Stimulated activated CD8-positive, alpha-beta memory T cell treated with anti-CD3 and anti-CD28 coated beads, Interleukin-12 subunit alpha, Interleukin-12 subunit beta, amount 100 ng/mL, for 24 hours (primary cell): ENCODE measurements around the gene KIF26B.
"Not testable (repeated sequence)": the region's sequence is repeated elsewhere in the genome, so short reads cannot be mapped to it uniquely, and the experiment has no call there.

Experiments used
- DNase-seq: peaks from one replicate; pipeline ENCODE4 v3.0.0-alpha.2; 2020; ENCODE audit errors: extremely low read depth

KIF26B gene

GRCh38 chr1:245355851-245356630 is 201.3 kb downstream of the KIF26B start:
- not testable (repeated sequence) for DNase-seq

DNA sequence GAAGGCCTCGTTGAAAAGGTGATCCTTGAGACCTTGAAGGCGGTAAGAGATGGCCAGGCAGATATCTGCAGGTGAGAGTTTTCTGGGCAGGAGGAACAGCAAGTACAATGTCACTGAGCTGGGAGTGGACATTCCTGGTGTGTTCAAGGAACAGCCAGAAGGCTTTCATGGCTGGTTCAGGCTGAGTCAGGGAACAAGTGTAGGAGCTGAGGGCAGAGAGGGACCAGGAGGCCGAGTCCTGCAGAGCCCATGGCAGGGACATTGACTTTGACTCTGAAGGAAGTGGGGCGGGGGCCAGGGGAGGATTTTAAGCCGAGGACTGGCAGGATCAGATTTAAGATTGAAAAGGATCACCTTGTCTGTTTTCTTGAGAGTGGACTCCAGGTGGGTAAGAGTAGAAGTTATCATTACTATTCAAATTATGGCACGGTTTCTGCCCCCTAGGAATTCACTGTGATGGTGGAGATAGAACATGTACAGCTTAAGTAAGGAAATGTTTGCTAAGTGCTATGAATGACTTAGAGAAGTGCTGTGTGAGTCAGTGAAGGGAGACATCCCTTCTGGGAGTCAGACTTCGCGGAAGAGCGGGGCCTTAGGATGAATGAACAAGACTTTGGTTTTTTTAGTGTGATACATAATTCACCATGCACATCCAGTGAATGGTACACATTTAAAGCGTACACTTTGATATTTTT is 202.3 kb downstream of the KIF26B start:
- no peak for DNase-seq

- not testable (repeated sequence) for DNase-seq
Observed at GRCh38 chr1:245359101-245359680, 204.4 kb downstream of the KIF26B start.

GRCh38 chr1:245361065-245361464 is 206.3 kb downstream of the KIF26B start:
- DNase-seq = no peak

DNA sequence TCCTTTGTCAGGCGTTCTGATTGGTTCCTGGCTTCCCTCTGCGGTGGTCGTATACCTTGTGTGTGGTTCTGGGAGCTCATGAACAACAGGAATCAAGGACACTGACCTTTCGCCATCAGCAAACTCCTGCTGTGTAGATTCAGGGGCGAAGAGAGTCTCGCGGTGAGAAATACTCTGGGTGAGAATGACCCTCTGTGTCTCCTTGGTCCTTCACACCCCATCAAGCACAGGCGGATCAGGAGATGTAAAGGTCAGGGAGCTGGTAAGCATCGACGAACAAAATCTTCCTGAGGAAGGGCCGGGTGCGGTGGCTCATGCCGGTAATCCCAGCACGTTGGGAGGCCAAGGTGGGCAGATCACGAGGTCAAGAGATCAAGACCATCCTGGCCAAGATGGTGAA is 207.2 kb downstream of the KIF26B start:
- DNase-seq = no peak

DNA sequence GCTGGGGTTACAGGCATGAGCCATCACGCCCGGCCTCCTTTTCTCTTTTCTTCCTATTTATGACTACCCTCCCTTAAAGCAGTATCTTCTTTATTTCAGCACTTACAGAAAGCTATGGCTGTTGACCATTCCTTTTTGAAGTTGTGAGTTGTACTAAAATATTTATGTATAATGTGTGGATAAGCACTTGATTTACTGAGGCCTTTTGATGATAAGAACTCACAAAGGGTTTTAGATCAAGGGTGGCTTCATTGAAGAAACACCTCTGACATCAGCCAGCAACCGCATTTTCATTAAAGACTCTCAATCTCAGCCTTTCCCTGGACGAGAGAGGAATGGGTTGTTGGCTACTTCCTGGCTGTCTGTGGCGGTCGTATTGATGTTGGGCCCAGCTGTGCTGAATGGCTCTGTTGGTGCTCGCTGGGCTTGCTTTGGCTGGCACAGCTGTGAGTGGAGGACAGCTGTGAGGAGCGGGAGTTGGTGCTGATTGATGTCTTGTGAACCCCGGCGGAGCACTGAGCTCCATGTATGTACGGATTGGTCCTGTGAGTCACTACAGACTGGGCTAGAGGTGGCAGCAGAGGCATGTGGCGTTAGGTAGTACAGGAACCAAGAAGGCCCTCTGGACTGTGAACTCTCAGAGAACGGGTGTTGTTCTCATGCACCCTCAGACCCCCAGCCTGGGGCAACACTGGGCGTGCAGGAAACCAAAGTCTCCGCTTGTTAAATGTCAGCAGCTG is 208.8 kb downstream of the KIF26B start:
- no peak for DNase-seq

DNA sequence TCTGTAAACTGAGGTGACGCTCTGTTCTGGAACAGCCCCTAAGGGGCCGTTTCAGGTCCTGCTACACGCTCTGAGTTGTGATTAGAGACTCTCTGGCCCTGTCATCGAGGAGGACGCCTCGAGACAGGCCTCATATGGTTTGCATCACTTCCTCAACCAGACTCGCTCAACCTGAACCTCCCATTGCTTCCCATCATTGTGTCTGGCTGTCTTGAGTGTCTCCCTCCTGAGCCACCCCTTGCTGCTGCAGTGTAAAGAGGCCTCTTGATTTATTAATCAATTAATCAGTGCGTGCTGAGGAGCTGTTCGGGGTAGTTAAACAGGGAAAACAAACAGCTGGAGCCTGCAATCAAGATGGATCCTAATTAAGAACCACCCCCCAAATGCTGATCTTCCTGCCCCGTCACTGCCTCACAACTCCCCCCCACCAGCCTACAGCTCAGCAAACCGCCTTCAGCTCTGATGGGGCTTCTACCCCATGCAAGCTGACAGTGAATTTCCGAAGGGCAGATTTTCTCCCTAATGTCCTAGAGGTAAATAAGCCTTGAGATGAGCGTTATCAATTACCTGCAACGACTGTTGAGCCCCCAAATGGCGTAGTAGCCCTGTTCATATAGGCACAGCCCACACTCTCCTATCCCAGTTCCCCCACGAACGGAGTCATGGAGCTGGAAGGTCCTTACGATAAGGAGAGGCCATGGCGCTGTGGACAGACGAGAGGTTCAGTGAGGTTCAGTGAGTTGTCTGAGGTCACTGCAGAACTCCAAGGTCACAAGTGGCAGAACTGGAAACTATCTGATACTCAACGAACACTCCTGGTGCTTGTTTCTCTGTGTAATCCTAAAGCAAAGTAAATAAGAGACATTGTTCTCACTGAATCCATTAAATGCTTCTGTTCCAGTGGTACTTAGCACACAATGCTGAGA is 210.6 kb downstream of the KIF26B start:
- DNase-seq = no peak

GRCh38 chr1:245366886-245367285 is 212.1 kb downstream of the KIF26B start:
- no peak for DNase-seq

GRCh38 chr1:245370175-245370825 is 215.5 kb downstream of the KIF26B start:
- DNase-seq = no peak

DNA sequence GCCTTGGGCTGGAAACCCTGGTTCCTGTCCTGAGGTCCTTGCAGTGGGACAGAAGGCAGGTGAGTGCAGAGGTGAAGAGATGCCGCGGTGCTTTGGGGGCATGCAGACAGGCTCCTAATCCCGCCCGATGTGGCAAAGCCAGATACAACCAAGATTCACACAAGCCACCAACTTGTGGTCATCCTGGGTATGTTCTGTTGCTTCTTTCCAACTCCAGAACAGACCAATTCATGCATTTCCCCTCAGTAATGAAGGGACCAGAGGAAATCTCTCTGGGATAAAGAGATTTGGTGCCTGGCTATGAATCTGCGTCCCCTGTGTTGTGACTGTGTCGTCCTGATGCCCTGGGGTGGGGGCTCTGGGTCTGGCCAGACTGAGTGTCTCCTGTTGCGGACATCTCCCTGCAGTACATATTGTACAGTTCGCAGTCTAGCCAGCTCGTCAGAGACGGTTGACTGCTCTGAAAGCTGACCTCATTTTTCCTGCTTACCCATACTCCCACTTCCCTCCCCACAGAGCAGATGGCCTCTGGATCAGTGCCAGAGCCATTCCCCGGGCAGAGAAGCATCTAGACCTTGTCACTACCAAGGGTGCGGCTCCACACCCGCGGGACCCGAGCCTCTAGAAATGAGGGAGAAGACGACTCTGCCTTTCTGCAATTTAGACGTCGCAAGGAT is 216.3 kb downstream of the KIF26B start:
- DNase-seq = no peak

- DNase-seq = no peak
Observed at GRCh38 chr1:245373131-245373530, 218.3 kb downstream of the KIF26B start.

DNA sequence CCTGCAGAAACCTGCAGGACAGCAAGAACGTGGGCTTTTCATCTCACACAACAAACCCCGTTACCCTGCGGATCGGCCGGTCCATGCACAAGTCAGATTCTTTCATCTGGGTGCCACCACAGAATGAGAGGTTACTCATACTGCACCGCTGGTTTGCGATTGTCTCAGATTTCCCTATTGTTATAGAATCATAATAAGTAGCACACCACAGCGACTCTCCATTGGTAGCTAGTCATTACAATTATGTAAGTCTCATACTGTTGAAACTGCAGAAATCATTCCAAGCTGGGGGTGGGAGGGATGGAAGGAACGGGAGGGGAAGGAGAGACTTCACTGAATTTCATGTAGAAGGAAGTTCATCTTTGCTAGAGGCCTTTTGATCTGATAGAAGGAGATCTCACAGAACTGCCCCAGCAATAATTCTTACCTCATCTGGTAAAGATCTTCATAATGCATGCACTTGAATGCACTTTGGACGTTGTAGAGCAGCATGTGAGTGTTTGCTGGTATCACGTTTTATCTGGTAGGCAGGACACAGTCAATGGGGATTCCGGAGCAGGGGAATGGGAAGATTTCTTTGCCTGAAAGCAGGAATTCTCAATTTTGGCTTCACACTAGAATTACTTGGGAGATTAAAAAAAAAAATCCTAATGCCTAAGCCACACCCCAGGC is 221.1 kb downstream of the KIF26B start:
- no peak for DNase-seq

- no peak for DNase-seq
Observed at GRCh38 chr1:245377854-245378253, 223.1 kb downstream of the KIF26B start.

GRCh38 chr1:245378311-245378722 is 223.5 kb downstream of the KIF26B start:
- no peak for DNase-seq

- DNase-seq = no peak
Observed at GRCh38 chr1:245378745-245379144, 224.0 kb downstream of the KIF26B start.

DNA sequence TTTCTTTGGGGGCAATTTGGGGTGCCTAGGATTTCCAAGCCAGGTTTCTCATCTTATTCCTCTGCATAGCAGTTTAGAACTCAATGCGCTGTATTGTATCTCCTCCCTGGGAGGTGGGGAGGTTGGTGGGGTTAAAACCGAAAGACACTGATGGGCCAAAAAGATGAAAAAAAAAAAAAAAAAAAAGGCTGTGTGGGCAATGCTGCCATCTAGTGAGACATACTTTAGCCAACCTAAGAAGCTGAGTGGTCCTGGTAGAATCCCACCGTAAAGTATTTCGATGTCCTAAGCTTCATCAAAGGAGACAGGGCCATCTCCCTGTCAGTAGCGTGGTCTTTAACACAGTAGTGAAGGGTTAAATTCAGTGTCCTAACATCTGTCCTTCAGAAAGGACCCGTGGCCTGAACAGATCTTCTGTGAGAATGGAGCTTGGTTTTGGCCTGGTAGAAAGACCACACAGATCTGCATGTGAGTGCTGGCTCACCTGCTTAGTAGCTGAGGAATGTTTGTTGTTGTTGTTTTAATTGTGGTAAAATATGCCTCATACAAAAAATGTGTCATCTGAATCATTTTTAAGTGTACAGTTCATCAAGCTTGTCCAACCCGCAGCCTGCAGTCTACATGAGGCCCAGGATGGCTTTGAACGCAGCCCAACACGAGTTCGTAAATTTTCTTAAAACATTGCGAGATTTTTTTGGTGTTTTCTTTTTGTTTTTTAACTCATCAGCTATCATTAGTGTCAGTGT is 226.2 kb downstream of the KIF26B start:
- DNase-seq = no peak

DNA sequence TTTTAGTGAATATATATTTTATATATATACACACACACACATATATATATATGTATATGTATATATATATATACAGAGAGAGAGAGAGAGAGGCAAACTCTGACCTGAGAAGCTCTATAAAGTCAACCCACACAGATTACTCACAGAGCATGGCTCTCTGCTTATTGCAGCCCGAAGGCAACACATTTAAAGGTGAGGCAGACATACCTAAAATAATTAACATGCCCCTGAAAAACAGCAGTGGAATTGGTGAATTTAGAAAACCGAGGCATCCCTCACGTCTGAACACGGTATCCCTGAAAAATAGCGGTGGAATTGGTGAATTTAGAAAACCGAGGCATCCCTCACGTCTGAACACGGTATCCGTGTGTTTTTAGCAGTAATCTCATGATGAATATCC is 228.2 kb downstream of the KIF26B start:
- no peak for DNase-seq

DNA sequence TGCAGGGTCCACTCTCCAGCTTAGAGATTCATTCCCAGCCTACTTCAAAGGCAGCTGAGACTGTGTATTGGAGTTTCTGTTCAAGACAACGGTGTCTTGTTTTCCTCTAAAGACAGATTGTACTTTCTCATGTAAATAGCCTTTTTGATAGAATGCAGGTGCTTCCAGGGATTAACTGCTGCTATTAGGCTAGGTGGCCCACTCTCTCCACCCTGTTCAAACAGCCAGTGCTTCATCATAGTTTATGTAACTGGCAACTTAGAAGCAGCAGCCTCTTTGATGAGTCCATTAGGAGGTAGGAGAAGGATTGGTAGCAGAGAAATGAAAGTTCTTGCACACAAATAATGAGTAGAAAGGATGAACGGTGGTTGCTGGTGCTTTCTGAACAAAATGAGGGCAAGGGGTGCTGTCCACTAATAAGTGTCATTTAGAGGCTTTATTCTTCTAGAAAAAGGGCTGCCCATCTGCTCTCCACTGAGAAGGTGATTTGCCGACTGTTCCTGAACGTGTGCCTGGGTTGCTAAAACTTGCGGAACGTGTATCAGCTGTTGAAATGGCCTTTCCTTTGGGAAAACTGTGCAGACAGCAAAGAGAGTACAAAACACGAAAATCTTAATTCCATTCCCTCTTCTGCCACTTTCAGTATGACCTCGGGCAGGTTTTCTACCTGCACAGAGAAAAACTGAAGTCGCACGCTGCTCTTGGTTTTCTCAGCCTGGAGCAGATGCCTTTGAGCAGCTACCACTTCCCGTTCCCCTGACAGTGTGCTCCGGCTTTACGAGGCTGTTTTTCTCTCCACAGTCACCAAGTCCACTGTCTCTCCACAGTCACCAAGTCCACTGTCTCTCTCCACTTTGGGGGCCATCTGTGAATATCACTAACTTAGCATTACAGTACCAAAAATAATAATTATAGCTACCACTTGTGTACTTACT is 228.9 kb downstream of the KIF26B start:
- DNase-seq = no peak
